ENCODE measurements around the gene BUD23.

BUD23 gene

GRCh38 chr7:73668103-73668885 is 15.1 kb upstream of the BUD23 start:
- DNase-seq: no peak

GRCh38 chr7:73668886-73669230 is 14.5 kb upstream of the BUD23 start:
- DNase-seq: no peak

GRCh38 chr7:73669288-73669701 is 14.1 kb upstream of the BUD23 start:
- no peak for DNase-seq

DNA sequence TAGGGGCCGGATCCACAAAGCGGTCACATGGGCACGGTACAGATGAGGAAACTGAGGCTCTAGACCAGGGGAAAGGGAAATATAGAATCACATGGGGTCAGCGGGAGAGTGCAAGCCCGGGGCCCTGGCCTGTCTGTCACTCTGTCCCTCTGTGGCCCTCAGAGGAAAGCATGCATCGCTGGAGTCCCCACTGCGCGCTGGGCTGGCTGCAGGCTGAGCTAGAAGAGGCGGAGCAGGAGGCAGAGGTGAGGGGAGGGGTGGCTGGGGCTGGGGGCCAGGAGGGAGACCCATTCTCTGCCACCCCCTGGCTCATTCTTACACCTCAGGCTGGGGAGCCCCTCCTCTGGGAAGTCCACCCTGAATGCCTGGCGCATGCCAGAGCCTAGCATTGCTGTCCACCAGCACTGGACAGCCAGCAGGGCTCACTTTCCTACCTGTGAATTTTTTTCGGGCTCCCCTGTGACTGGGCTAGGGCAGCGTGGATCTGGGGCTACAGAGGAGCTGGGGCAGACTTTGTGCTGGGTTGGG is 13.5 kb upstream of the BUD23 start:
- no peak for DNase-seq

- DNase-seq: no peak
Measured at GRCh38 chr7:73671322-73671661, 12.1 kb upstream of the BUD23 start.

DNA sequence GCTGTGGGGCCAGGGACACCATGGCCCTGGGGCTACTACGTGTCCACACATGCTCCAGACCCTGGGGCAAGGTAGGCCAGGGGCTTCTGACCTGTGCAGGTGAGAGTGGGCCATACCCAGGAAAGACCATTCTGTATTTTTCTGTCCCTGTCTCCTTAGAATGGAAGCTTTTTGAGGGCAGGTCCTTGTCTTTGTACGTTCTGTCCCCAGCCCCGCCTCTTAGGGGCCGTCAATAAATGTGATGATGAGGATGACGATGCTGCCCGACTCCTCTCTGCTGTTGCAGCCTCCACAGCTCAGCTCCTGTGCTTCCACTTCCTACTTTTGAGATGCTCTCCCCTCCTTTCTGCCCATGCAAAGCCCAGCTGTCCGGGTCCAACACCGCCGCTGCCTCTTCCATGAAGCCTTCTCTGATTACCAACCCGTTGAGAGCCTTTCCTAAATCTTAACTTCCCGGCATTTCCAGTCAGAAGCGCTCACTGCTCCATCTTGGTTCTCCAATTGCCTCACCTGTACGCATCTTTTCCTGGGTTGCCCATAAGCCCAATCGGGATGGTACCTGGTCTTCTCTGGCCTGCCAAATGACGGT is 11.4 kb upstream of the BUD23 start:
- no peak for DNase-seq

DNA sequence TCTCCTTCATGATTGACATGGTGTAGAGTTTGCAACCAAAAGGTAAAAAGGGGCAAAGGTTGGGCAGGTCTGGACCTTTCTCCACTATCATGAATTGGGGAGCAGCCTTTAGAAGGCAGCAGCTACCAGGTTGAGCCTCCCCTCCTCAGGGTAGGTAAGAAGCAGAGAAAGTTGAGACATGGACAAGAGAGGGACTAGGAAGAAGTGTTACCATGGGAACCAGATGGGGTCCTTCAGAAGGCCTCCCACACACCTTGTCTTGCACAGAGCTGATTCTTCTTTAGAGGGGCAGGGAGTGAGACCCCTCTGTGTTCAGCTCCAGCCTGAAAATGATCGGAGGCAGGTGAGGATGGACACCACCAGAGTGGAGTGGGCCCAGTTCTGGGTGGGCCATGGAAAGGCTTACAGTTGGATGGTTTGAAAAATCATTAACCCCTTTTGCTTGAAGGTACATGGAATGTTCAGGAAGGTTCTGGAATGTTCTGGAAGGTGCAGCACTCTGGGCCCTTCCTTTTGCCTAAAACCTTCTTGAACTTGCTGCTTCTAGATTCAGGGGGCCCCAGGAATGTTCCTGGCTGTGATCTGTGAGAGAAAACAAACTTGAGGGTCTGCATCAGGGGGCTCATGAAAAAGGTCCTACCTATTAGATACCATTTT is 8.8 kb upstream of the BUD23 start:
- DNase-seq: no peak

DNA sequence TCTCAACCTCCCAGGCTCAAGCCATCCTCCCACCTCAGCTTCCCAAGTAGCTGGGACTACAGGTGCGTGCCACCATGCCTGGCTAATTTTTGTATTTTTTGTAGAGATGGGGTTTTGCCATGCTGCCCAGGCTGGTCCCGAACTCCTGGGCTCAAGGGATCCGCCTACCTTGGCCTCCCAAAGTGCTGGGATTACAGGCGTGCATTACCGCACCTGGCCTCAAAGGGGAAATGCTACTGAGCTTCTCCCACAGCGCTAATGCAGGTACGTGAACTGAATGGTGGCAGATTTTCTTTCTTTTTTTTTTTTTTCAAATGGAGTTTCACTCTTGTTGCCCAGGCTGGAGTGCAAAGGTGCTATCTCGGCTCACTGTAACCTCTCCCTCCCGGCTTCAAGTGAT is 7.3 kb upstream of the BUD23 start:
- peak; percentile 26 for DNase-seq

DNA sequence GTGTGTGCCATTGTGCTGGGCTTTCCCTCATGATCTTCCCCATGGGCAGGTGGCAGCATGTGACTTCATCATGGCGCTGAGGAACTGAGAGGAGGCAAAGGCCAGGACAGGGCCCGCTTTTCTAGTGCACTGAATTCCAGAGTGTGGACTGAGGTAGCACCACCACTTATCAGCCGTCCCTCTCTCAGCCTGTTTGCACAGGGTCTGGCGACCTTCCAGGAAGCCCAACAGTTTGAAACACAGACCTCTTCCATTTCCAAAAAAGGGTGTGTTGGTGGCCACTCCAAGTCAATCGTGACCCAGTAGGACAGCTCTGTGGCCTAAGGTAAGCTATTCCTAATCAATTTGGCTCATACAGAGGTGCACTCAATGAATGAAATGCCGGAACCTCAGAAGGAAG is 4.5 kb upstream of the BUD23 start:
- DNase-seq: no peak

- no peak for DNase-seq
Measured at GRCh38 chr7:73679709-73680108, 3.7 kb upstream of the BUD23 start.

DNA sequence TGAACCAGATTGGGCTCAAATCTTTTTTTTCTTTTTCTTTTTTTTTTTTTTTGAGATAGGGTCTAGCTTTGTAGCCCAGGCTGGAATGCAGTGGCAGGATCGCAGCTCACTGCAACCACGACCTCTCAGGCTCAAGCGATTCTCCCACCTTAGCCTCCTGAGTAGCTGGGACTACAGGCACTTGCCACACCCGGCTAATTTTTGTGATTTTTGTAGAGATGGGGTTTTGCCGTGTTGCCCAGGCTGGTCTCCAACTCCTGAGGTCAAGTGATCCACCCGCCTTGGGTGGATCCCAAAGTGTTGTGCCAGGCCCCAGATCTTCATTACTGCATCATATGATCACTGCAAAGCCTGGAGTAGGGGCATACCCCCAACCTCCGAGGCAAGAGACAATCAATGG is 2.9 kb upstream of the BUD23 start:
- no peak for DNase-seq

- DNase-seq: no peak
Measured at GRCh38 chr7:73681031-73681430, 2.4 kb upstream of the BUD23 start.

GRCh38 chr7:73682745-73683055 is 697 bp upstream of the BUD23 start:
- DNase-seq: no peak

DNA sequence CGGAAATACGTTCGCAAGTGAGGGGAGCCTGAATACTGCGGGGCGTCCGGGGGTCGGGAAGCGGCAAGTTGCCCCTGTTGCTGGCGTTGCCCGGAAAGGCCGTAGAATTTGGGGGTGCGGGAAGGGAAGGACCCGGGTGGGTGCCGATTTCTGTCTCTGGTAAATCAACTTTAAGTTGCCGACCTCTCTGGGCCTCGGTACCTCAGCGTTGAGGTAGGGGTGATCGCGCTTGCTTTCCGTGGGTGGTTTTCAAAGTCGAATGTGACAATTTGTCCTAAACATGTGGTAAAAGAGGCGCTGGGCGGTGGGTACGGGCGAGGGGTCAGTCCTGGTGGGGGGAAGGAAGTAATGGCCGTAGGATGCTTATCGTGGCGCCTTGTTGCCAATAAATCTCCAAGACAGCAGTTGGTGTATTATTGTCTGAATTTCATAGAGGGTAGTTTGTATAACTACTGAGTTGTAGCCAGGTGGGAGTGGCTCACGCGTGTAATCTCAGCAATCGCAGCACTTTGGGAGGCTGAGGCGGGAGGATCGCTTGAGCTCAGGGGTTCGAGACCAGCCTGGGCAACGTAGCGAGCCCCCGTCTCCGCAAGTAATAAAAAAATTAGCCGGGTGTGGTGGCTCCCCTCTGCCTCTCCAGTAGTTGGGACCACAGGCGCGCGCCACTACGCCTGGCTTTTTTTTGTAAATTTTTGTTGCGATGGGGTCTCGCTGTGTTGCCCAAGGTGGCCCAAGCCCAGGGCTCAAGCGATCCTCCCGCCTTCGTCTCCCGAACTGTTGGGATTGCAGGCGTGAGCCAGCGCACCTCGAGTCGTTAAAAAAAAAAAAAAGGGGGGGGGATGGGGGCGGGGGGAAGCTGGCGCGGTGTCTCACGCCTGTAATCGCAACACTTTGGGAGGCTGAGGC is 644 bp downstream of the BUD23 start:
- no peak for DNase-seq

GRCh38 chr7:73685311-73685710 is 1.9 kb downstream of the BUD23 start:
- no peak for DNase-seq

- no peak for DNase-seq
Measured at GRCh38 chr7:73688288-73688687, 4.9 kb downstream of the BUD23 start.

GRCh38 chr7:73690646-73691045 is 7.2 kb downstream of the BUD23 start:
- DNase-seq: no peak

- DNase-seq: no peak
Measured at GRCh38 chr7:73696372-73696771, 13.0 kb downstream of the BUD23 start.

DNA sequence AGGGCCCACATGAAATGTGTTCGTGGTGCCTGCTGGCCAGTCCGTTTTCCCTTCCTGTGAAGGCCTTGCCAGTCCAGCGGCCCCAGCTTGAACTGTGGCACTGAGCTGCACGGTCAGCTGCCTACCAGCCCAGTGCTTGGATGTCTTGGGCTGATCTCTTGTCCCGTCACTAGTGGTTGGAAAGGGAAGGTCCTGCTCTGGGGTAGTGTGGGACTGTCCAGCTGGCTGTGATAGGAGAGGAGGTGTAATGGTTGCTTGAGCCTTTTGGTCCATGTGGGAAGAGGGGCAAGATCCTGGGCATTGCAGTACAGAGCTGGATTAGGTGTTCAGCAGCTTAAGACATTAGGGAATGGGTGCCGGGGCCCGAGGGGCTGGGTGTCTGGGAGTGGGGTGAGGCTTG is 15.0 kb downstream of the BUD23 start:
- no peak for DNase-seq

DNA sequence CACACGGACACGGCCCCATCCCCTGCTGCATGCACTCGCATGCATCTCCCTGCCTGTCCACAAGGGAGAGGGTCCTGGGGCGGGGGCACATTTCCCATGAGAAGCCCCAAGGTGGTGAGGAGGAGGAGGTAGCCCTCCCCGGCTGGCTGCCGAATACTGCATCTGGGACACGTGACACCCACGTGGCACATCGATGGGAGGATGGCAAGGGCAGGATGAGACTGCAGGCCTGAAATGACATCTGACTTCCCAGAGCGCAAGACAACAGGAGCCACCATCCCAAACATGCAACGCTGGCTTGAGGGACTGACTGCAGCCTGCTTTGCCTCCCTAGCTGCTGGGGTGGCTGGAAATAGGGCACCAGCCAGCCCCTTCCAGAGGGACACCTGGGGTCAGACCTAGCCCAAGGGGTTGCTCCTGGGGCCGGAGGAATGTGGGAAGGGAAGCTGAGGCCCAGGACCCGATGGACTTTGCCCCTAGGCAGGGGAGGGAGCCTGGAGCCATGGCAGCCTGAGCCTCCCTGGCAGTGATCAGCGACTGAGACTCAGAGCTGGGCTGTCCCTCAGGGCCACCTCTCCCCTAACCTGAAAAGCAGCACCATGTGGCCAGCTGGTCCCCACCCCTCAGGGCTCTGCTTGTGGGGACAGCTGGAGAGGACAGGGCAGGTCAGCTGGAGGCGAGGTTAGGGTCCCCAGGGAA is 16.1 kb downstream of the BUD23 start:
- no peak for DNase-seq

DNA sequence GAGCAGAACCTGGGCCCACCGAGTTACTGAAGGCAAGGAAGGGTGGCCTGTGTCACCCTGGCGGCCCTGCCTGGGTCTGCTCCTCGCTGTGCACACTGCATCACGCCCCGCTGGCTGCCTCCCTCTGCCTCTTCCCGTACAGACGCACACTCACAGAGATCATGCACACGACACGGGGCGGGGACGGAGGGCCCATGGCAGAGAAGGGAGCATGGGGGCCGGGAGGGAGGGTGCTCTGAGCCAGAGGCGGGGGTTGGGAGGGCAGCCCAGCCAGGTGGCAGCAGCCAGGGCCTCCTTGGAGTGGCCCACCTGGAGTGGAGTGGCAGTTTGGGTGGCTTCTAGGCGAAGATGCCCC is 16.6 kb downstream of the BUD23 start:
- DNase-seq: no peak

DNA sequence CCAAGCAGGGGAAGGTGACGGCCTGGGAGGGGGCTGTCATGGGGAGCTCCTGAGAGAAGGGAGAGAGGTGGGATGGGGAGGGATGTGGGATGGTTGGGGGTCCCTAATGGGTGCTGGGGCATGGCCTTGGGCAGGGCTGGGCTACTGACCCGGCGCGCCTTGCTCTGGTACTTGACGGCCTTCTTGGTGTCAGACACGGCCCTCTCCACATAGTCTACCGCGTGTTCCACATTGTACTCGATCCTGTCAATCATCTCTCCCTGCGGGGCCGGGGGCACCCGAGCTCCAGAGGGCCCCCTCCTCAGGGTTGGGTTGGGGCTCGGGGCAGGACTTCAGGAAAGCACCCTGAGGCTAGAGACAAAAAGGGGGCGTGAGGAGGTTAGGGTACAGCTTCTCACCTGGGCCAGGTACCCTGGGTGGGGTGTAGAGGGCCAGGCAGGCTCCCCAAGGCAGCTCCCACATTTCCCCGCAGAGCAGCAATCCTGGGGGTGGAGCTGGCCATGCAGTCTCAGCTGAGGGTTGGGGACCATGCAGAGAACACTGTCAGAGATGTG is 17.3 kb downstream of the BUD23 start:
- no peak for DNase-seq
